IPS DF 6.9 (cell line): ENCODE data around the gene ZBTB37.

Source experiments
- DNase-seq: peaks from one replicate; pipeline ENCODE4 v3.0.0-alpha.2; 2013; ENCODE audit warnings: low read depth, low spot score
- H3K27ac ChIP-seq: one replicate; pipeline ENCODE4 v1.5.1; 2013; ENCODE audit warnings: low read length, control low read depth
- H3K27me3 ChIP-seq: 2 replicates; pipeline ENCODE4 v1.6.1; 2013; ENCODE audit warnings: mild to moderate bottlenecking, low read length; ENCODE audit not compliant: control insufficient read depth, insufficient read depth
- H3K36me3 ChIP-seq: 2 replicates; pipeline ENCODE4 v1.6.1; 2013; ENCODE audit warnings: low read length; ENCODE audit not compliant: control insufficient read depth, insufficient read depth
- H3K4me1 ChIP-seq: 2 replicates; pipeline ENCODE4 v1.6.1; 2013; ENCODE audit warnings: low read length; ENCODE audit not compliant: control insufficient read depth, insufficient read depth
- H3K4me3 ChIP-seq: 2 replicates; pipeline ENCODE4 v1.5.1; 2013; ENCODE audit warnings: mild to moderate bottlenecking, low read length
- H3K9me3 ChIP-seq: 2 replicates; pipeline ENCODE4 v1.6.1; 2013; ENCODE audit warnings: low read length, inconsistent platforms; ENCODE audit not compliant: control insufficient read depth, insufficient read depth
- WGBS: extraction: QIAGEN DNeasy Blood & Tissue Kit; methylation state at CpG from one replicate; pipeline ENCODE4 v1.1.7; 2013; ENCODE audit warnings: mixed read lengths, missing lambda C conversion rate; ENCODE audit not compliant: insufficient read length, insufficient coverage; 5-methylcytosine and 5-hydroxymethylcytosine counted together

Gene ZBTB37

GRCh38 chr1:173868266-173869020 is at the start of gene ZBTB37:
Gene ZBTB37 (plus strand): TSS chr1:173868380. CDS start chr1:173870226, 1,846 bp downstream.
- peak within 1 kb of the TSS; percentile 98 for H3K4me3 ChIP-seq
- no peaks in the 10 kb centered on the region for H3K9me3 ChIP-seq
- no CpG with 5 or more reads among the region's 53 CpGs for WGBS
- DNase-seq: peak; percentile 72
- peak within 1 kb of the TSS; percentile 13 for H3K27ac ChIP-seq
- no peaks in the 10 kb centered on the region for H3K4me1 ChIP-seq
- H3K36me3 ChIP-seq: peaks cover 36% of the 10 kb centered on the region; the same call in 1 of the 2 replicates
- H3K27me3 ChIP-seq: no peaks in the 10 kb centered on the region

- Histone ChIP-seq H3K36me3 (no peaks in the 10 kb centered on the region), H3K4me1 (no peaks in the 10 kb centered on the region), H3K27me3 (no peaks in the 10 kb centered on the region), H3K4me3 (no peak overlapping the region), H3K27ac (no peak overlapping the region), H3K9me3 (no peaks in the 10 kb centered on the region)
- no peak for DNase-seq
- no CpG with 5 or more reads among the region's 1 CpG for WGBS
Observed at GRCh38 chr1:173818459-173818858, 49.7 kb upstream of the ZBTB37 start.

GRCh38 chr1:173821680-173822079 is 46.5 kb upstream of the ZBTB37 start:
- H3K4me3 ChIP-seq: no peak overlapping the region
- H3K27me3 ChIP-seq: no peaks in the 10 kb centered on the region
- no peaks in the 10 kb centered on the region for H3K4me1 ChIP-seq
- H3K36me3 ChIP-seq: no peaks in the 10 kb centered on the region
- WGBS: no CpG with 5 or more reads among the region's 4 CpGs
- no peak overlapping the region for H3K27ac ChIP-seq
- H3K9me3 ChIP-seq: no peaks in the 10 kb centered on the region
- no peak for DNase-seq

GRCh38 chr1:173823781-173824314 is 44.3 kb upstream of the ZBTB37 start:
- no peaks in the 10 kb centered on the region for H3K9me3 ChIP-seq
- no peak overlapping the region for H3K27ac ChIP-seq
- H3K4me3 ChIP-seq: peak overlapping the region; percentile 97
- WGBS: no CpG with 5 or more reads among the region's 25 CpGs
- H3K27me3 ChIP-seq: no peaks in the 10 kb centered on the region
- no peaks in the 10 kb centered on the region for H3K4me1 ChIP-seq
- DNase-seq: peak; percentile 22
- no peaks in the 10 kb centered on the region for H3K36me3 ChIP-seq

GRCh38 chr1:173824315-173825081 is 43.7 kb upstream of the ZBTB37 start, which contains the start of the genes CENPL and DARS2:
Gene CENPL (minus strand): TSS chr1:173824883. CDS start chr1:173811299, 13,584 bp downstream.
Gene DARS2 (plus strand): TSS chr1:173824673. CDS start chr1:173825230, 557 bp downstream.
- Histone ChIP-seq H3K27me3 (no peaks in the 10 kb centered on the region), H3K27ac (no peak within 1 kb of the TSS), H3K4me1 (no peaks in the 10 kb centered on the region), H3K36me3 (no peaks in the 10 kb centered on the region), H3K9me3 (no peaks in the 10 kb centered on the region), H3K4me3 (peak within 1 kb of the TSS; percentile 97)
- no CpG with 5 or more reads among the region's 55 CpGs for WGBS
- DNase-seq: peak; percentile 94

- WGBS: no CpG with 5 or more reads among the region's 2 CpGs
- no peaks in the 10 kb centered on the region for H3K27me3 ChIP-seq
- no peak overlapping the region for H3K27ac ChIP-seq
- H3K9me3 ChIP-seq: no peaks in the 10 kb centered on the region
- H3K4me1 ChIP-seq: no peaks in the 10 kb centered on the region
- no peak overlapping the region for H3K4me3 ChIP-seq
- H3K36me3 ChIP-seq: peaks cover 2% of the 10 kb centered on the region; the same call in 1 of the 2 replicates
- DNase-seq: no peak
Observed at GRCh38 chr1:173827611-173828010, 40.6 kb upstream of the ZBTB37 start.

GRCh38 chr1:173832748-173833147 is 35.4 kb upstream of the ZBTB37 start:
- no peak overlapping the region for H3K27ac ChIP-seq
- peaks cover 2% of the 10 kb centered on the region; the same call in 1 of the 2 replicates for H3K36me3 ChIP-seq
- no peaks in the 10 kb centered on the region for H3K27me3 ChIP-seq
- H3K9me3 ChIP-seq: no peaks in the 10 kb centered on the region
- no peaks in the 10 kb centered on the region for H3K4me1 ChIP-seq
- no CpG with 5 or more reads among the region's 1 CpG for WGBS
- H3K4me3 ChIP-seq: no peak overlapping the region
- DNase-seq: no peak

GRCh38 chr1:173852105-173852504 is 16.1 kb upstream of the ZBTB37 start:
- Histone ChIP-seq H3K27me3 (no peaks in the 10 kb centered on the region), H3K4me3 (no peak overlapping the region), H3K4me1 (peaks cover 4% of the 10 kb centered on the region), H3K9me3 (no peaks in the 10 kb centered on the region), H3K36me3 (no peaks in the 10 kb centered on the region; the same call in 1 of the 2 replicates), H3K27ac (no peak overlapping the region)
- no peak for DNase-seq
- WGBS: no CpG with 5 or more reads among the region's 4 CpGs

GRCh38 chr1:173853074-173853473 is 15.1 kb upstream of the ZBTB37 start:
- DNase-seq: no peak
- peaks cover 4% of the 10 kb centered on the region for H3K4me1 ChIP-seq
- no peaks in the 10 kb centered on the region for H3K9me3 ChIP-seq
- no peak overlapping the region for H3K27ac ChIP-seq
- WGBS: no CpG with 5 or more reads among the region's 5 CpGs
- no peaks in the 10 kb centered on the region for H3K27me3 ChIP-seq
- no peak overlapping the region for H3K4me3 ChIP-seq
- H3K36me3 ChIP-seq: peaks cover 3% of the 10 kb centered on the region; the same call in 1 of the 2 replicates

GRCh38 chr1:173856014-173856413 is 12.2 kb upstream of the ZBTB37 start:
- DNase-seq: no peak
- no peaks in the 10 kb centered on the region for H3K9me3 ChIP-seq
- no CpG with 5 or more reads among the region's 1 CpG for WGBS
- H3K27ac ChIP-seq: no peak overlapping the region
- peaks cover 4% of the 10 kb centered on the region for H3K4me1 ChIP-seq
- H3K4me3 ChIP-seq: no peak overlapping the region
- no peaks in the 10 kb centered on the region for H3K27me3 ChIP-seq
- H3K36me3 ChIP-seq: peaks cover 3% of the 10 kb centered on the region; the same call in 1 of the 2 replicates
